A172 (cell line): ENCODE data around the gene TXNRD1. TPM values are rescaled to one million over a fixed set of nuclear protein-coding genes. Genes with fewer than 3 reads are reported as not detected.
"Not testable (repeated sequence)": the region's sequence is repeated elsewhere in the genome, so short reads cannot be mapped to it uniquely, and the experiment has no call there.

Source experiments
- DNase-seq: peaks from one replicate; pipeline ENCODE4 v3.0.0-alpha.2; 2015; ENCODE audit warnings: low spot score
- total RNA-seq: library from RNA; depleted of rRNA; stranded (reverse); fragments of >200 nt; shearing (Covaris generic); gene quantifications from 2 replicates; pipeline ENCODE4 v1.2.3, GENCODE V29; 2014

TXNRD1 gene
- total RNA-seq, 1 experiment from 2014 or later, result 939 TPM

DNA sequence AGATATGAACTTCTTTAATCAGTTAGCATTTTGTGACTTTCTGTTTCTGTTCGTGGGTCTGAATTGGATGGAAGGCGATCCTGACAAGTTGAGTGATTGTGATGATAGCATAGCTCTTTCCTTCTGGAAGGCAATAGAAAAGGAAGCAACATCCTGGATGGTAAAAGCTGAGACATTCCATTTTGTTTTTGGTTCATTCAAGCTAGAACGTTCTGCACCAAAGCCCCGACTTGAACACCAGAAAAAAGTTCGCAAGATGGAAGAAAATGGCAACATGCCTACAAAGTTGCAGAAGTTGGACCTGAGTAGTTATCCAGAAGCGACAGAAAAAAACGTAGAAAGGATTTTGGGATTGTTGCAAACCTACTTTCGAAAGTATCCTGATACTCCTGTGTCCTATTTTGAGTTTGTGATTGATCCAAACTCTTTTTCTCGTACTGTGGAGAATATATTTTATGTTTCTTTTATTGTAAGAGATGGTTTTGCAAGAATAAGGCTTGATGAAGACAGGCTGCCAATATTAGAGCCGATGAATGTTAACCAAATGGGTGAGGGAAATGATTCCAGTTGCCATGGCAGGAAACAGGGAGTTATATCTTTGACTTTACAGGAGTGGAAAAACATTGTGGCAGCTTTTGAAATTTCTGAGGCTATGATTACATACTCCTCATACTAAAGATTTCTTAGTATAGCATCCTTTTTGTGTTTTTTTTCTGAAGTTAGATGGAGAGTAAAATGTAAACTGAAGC lies 88.9 kb downstream of the TXNRD1 start:
- no peak for DNase-seq

- no peak for DNase-seq
Measured at GRCh38 chr12:104305349-104305748, 89.8 kb downstream of the TXNRD1 start.

GRCh38 chr12:104306376-104306775 lies 90.8 kb downstream of the TXNRD1 start:
- DNase-seq, result no peak

GRCh38 chr12:104306943-104307654 lies 91.5 kb downstream of the TXNRD1 start:
- DNase-seq, result no peak

DNA sequence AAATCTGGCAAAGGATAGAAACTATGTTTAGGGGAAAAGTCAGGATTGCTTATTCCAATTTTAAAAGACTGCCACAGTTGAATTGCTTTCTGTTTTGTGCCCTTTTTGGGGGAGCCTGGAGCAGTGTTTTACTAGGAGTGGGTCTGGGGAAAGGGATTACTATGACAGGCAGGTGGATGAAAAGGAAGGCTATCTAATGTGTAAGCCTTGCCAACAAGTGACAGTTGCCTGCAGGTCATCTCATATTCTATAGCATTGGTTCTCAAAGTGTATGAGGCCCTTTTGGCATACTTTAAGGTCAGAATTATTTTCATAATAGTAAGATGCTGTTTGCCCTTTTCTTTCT lies 92.0 kb downstream of the TXNRD1 start:
- no peak for DNase-seq

- DNase-seq, result no peak
Measured at GRCh38 chr12:104309446-104309993, 93.9 kb downstream of the TXNRD1 start.

DNA sequence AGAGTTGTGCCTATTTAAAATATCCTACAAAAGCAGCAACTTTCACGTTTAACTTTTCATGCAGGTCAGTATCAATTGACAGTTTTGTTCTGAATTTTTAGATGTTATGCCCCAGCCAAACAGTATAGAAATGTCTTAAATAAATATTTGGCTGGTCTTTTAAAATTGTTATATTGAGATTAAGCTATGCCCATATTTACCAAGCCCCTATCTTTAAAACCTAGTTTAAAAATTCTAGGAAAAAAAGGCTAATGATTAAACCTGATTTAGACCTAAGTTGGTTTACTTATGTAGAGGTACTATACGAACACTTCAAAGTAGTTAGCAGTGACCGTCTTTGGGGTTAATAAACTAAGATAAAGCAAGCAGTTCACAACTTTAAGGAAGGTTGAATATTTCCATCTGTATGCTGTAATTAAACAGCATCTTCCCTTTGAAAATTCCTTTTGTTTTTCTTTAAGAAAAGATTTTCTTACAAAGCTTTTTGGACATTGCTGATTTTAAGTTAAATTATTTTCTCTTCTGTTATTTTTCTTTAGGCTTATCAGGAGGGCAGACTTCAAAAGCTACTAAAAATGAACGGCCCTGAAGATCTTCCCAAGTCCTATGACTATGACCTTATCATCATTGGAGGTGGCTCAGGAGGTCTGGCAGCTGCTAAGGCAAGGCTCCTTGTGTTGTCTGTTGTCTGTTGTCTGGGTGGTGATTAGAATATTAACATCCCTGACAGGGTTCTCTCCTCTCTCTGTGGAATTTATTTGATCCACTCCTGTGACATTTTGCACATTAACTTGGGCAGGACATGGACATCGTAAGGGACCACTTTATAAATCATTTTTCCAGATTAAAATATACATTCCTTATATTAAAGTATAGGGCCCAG lies 95.4 kb downstream of the TXNRD1 start:
- DNase-seq, result no peak

DNA sequence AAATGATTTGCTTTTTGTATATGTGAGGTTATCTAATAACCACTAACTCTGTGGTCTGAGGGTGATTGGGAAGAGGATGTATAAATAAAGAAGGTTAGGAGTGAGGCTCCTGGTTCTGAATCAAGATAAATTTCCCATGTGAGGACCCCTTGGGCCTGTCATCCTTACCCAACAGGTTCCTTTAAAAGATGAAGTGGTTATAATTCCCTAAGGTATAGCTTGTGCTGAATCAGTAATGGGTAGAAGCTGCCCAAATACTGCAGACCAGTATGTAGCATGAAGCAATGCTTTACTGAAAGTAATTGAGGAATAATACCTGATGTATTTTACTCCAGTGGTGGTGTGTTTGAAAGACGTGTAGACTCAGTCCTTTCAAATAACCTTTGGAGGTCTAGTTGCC lies 96.6 kb downstream of the TXNRD1 start:
- no peak for DNase-seq

DNA sequence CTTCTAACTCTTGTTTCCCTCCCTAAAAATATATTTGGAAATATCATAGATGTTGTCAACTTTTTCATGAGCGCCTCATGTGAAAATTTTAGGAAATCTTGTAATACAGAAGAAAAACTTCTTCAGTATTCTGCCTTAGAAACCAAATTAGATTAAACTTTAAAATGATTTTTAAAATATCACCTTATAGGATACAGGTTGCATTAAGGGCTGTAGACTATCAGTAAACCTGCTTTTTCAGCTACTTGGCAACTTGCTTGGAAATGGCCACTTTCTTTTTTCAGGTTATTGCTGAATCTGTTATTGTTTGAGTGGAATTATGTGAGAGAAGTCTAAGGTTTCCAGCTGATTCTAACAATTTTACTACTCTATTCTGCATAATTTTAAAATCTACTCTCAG lies 97.1 kb downstream of the TXNRD1 start:
- DNase-seq, result no peak

DNA sequence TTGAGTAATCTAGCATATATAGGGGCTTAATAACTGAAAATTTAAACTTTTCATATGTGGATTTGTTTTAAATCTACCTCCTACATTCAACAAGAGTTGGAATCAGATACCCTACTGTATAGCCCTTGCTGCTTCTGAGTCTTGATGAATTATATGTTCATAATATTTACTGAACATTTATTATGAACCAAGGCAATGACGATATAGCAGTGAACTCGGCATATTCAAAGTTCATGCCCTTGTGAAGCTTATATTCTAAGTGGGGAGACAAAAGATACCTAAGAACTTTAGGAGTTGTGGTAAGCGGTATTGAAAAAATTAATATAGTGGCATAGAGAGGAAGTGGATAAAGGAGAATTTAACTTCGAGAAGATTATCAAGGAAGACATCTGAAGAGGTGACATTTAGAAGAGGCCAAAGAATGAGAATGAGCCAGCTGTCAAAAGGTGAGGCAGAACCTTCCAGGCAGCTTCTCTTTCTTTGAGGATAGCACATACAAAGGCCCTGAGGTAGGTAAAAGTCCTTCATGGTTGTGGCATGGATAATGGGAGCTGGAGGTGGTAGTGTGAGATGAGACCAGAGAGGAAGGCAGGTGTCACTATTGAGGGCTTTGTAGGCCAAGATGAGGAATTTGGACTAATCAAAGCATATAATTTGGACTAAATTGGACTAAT lies 98.1 kb downstream of the TXNRD1 start:
- DNase-seq, result no peak

- no peak for DNase-seq
Measured at GRCh38 chr12:104314242-104314614, 98.6 kb downstream of the TXNRD1 start.

- no peak for DNase-seq
Measured at GRCh38 chr12:104315326-104316224, 100.0 kb downstream of the TXNRD1 start.

- no peak for DNase-seq
Measured at GRCh38 chr12:104316936-104317335, 101.4 kb downstream of the TXNRD1 start.

- DNase-seq, result no peak
Measured at GRCh38 chr12:104317538-104318210, 102.1 kb downstream of the TXNRD1 start.

DNA sequence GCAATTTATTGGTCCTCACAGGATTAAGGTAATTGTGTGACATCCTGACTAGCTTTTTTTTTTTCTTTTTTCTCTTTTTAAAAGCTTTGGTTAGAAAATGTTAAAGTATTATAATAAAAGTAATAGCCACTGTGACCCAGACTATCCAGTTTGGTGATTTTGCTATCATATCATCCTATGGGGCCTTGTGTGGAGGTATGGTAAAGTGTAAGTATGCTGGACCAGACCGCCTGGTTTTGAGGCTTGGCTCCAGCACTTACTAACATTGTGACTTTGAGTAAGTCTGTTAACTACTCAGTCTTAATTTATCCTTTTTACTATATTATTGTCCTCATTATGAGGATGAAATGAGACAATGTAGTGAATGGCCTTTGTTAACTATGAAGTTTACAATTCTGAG lies 103.4 kb downstream of the TXNRD1 start:
- DNase-seq, result no peak

DNA sequence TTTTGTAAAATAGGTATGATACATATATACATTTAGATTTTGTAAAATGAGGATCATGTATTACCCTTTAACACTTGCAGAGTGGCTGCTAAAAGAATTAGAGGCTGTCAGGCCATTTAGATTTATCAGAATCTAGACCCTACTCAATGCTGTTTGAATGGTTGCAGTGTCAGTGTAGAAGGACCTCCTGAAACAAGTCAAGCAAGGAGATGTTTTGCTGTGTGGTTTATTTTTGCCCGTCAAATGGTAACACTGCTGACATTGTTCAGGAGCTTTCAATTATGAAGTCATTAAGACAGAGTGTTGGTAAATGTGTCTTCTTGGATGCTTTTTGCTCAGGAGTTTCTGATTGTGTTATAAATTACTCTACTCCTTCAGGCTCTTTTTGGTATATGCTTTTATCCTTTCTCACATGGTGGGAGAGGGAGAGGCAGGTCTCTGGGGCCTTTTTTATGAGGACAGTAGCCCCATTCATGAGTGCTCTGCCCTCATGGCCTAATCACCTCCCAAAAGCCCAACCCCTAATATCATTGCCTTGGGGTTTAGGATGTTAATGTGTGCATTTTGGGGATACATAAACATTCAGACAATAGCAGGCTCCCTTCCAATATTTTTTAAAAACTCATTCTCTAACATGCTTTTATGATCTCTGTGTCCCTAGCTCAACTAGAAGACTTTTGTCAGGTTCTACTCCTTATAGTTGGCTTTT lies 104.5 kb downstream of the TXNRD1 start:
- DNase-seq, result no peak

- no peak for DNase-seq
Measured at GRCh38 chr12:104320627-104321024, 105.0 kb downstream of the TXNRD1 start.

DNA sequence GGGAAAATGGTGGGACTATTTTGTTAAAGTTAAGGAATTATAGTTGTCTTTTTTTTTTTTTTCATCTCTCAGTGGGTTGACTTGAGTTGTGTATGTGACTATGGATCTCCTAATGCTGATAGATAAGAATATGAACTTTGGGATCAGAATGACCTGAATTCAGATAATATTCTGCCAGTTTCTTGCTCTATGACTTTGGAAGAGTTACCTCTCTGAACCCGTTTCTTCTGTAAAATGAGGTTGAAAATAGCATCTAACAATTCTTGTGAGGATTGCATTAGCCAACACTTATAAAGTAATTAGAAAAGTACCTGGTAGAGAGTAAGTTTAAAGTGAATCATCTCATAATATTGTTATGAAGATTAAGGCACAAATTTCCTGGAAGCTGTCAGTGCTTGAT lies 106.4 kb downstream of the TXNRD1 start:
- DNase-seq, result no peak

- DNase-seq, result not testable (repeated sequence)
Measured at GRCh38 chr12:104322533-104322932, 107.0 kb downstream of the TXNRD1 start.
